Lower leg skin (tissue), 4 donors: ENCODE measurements around the gene PRMT7. TPM values are rescaled to one million over a fixed set of nuclear protein-coding genes. Genes with fewer than 3 reads are reported as not detected.

Source experiments
- DNase-seq, 2 donors: peaks; one replicate each; pipeline ENCODE4 v3.0.0-alpha.2; 2019; ENCODE audit warnings: low spot score in 2 of 2
- H3K4me3 ChIP-seq: fragments of 200-600 bp; sonication (generic); 2 replicates; pipeline ENCODE4 v1.5.1; 2017; ENCODE audit warnings: mild to moderate bottlenecking, low read depth; ENCODE audit not compliant: poor library complexity, severe bottlenecking
- CTCF ChIP-seq, 3 donors: fragments of 450-650 bp; IDR thresholded peaks; one replicate each; pipeline ENCODE4 v1.5.1; 2016; ENCODE audit warnings: antibody characterized with exemption in 3 of 3, mild to moderate bottlenecking in 3 of 3, moderate library complexity in 2 of 3
- POLR2A ChIP-seq, 2 donors: fragments of 450-650 bp; IDR thresholded peaks; one replicate each; pipeline ENCODE4 v1.6.1; 2016 to 2017; ENCODE audit warnings: antibody characterized with exemption in 2 of 2, mild to moderate bottlenecking in 1 of 2, moderate library complexity in 1 of 2
- WGBS, 2 donors: methylation state at CpG; one replicate each; pipeline ENCODE4 v1.1.5; 2018; 5-methylcytosine and 5-hydroxymethylcytosine counted together
- intact Hi-C: fragments of 100-400 bp; cut with DNase I; formaldehyde crosslinking; loops from one replicate; pipeline ENCODE4 v1.15.0; 2023; ENCODE audit warnings: low total_unique reads
- total RNA-seq, 4 donors: library from RNA; depleted of rRNA; stranded (reverse); fragments of >200 nt; gene quantifications; one replicate each; pipeline ENCODE4 v1.1.0, GENCODE V29; 2016

PRMT7 gene
- total RNA-seq, 4 donors from 2014 or later = 29.9 to 62.4 (median 45.9) TPM

DNA sequence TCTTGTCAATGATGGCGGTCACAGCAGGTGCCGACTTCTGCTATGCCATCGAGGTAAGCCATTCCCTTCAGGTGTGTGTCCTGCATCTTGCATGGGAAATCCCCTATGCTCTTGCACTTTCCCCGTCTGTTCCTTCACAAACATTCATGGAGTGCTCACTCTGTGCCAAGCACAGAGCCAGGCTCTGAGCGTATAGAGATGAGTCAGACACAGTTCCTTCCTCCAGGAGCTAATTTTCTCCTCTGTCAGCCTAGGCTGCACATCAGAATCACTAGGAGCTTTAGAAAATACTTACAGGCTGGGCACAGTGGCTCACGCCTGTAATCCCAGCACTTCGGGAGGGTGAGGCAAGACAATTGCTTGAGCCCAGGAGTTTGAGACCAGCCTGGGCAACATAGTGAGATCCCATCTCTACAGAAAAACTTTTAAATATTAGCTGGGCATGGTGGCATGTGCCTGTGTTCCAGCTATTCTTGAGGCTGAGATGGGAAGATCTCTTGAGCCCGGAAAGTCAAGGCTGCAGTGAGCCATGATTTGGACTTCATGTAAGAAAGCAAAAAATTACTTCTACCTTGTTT is 14.1 kb downstream of the PRMT7 start:
- intact Hi-C loops = loop anchor here (5.0 kb wide), 2 partner anchors 63 to 78 kb away; partner anchors contain the start of genes PLA2G15 and SLC7A6
- TF ChIP-seq POLR2A (IDR thresholded peaks at IDR 0.05) (no peak), CTCF (IDR thresholded peaks at IDR 0.05) (no peak)
- no peak overlapping the region for H3K4me3 ChIP-seq
- DNase-seq = no peak
- 77 to 83% methylated on average over 8 of the region's 8 CpGs for WGBS, 2 donors

- no peak overlapping the region for H3K4me3 ChIP-seq
- intact Hi-C loops = loop anchor here (5.0 kb wide), 2 partner anchors 66 to 81 kb away; partner anchors contain the start of genes PLA2G15 and SLC7A6
- peak; percentile 81 to 92 for DNase-seq
- 26 to 28% methylated on average over 13 of the region's 13 CpGs for WGBS, 2 donors
- TF ChIP-seq CTCF (IDR thresholded peaks at IDR 0.05) (peak in 1 of 3 donors; percentile 88), POLR2A (IDR thresholded peaks at IDR 0.05) (no peak)
Observed at GRCh38 chr16:68328151-68328859, 17.5 kb downstream of the PRMT7 start.

GRCh38 chr16:68328860-68329390 is 18.1 kb downstream of the PRMT7 start:
- WGBS, 2 donors = 36 to 44% methylated on average over 3 of the region's 3 CpGs
- no peak for DNase-seq
- intact Hi-C loops = loop anchor here (5.0 kb wide), 2 partner anchors 67 to 82 kb away; partner anchors contain the start of genes PLA2G15 and SLC7A6
- no peak overlapping the region for H3K4me3 ChIP-seq
- TF ChIP-seq CTCF (IDR thresholded peaks at IDR 0.05) = no peak
- TF ChIP-seq POLR2A (IDR thresholded peaks at IDR 0.05) = no peak

DNA sequence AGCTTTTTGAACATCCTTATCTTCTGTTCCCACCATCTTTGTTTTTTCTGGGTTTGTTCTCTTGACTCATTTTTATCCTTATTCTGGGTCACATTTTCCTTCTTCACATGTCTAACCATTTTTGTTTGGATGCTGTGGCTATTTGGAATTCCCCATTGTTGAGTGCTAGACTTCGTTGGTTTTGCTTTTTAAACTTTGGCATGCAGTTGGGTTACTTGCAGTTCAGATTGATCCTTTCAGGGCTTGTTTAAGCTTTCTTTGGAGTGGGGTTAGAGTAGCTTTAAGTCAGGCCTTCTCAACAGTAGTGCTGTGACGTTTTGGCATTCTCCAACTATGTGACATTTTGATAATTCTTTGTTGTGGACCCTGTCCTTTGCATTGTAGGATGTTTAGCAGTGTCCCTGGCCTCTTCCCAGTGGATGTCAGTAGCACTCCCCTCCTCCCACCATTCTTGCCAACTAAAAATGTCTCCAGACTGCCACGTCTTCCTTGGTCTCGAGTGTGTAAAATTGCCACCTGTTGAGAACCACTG is 21.1 kb downstream of the PRMT7 start:
- WGBS, 2 donors = 47 to 61% methylated on average over 4 of the region's 4 CpGs
- intact Hi-C loops = no loop called here
- TF ChIP-seq CTCF (IDR thresholded peaks at IDR 0.05) (no peak), POLR2A (IDR thresholded peaks at IDR 0.05) (no peak)
- no peak for DNase-seq
- H3K4me3 ChIP-seq = no peak overlapping the region

- DNase-seq = peak in 1 of 2 donors; percentile 36
- WGBS, 2 donors = 69 to 79% methylated on average over 7 of the region's 7 CpGs
- H3K4me3 ChIP-seq = no peak overlapping the region
- intact Hi-C loops = no loop called here
- TF ChIP-seq POLR2A (IDR thresholded peaks at IDR 0.05) (no peak), CTCF (IDR thresholded peaks at IDR 0.05) (no peak)
Observed at GRCh38 chr16:68332411-68333121, 21.7 kb downstream of the PRMT7 start.
